Measurements from ENCODE around the gene LPP.

Gene LPP

GRCh38 chr3:188274249-188274915 lies 120.4 kb downstream of the LPP start:
- H3K9me3 ChIP-seq (ENCODE audit: control insufficient read depth, insufficient read depth, low read depth, low read length) = no peaks in the 10 kb centered on the region
- peaks cover 28% of the 10 kb centered on the region for H3K4me1 ChIP-seq (ENCODE audit: control insufficient read depth, insufficient read depth, low read length)
- no peaks in the 10 kb centered on the region for H3K27me3 ChIP-seq (ENCODE audit: control insufficient read depth, insufficient read depth, low read length)
- H3K27ac ChIP-seq (ENCODE audit: low read depth, low read length) = no peak overlapping the region
- H3K4me3 ChIP-seq (ENCODE audit: low read depth, low read length) = no peak overlapping the region
- no peaks in the 10 kb centered on the region for H3K36me3 ChIP-seq (ENCODE audit: control insufficient read depth, insufficient read depth, low read length)
- H3K9ac ChIP-seq (ENCODE audit: low read length) = no peak overlapping the region

- no peak overlapping the region for H3K27ac ChIP-seq (ENCODE audit: low read depth, low read length)
- no peaks in the 10 kb centered on the region for H3K9me3 ChIP-seq (ENCODE audit: control insufficient read depth, insufficient read depth, low read depth, low read length)
- peaks cover 19% of the 10 kb centered on the region for H3K4me1 ChIP-seq (ENCODE audit: control insufficient read depth, insufficient read depth, low read length)
- no peaks in the 10 kb centered on the region for H3K36me3 ChIP-seq (ENCODE audit: control insufficient read depth, insufficient read depth, low read length)
- H3K4me3 ChIP-seq (ENCODE audit: low read depth, low read length) = no peak overlapping the region
- no peak overlapping the region for H3K9ac ChIP-seq (ENCODE audit: low read length)
- no peaks in the 10 kb centered on the region for H3K27me3 ChIP-seq (ENCODE audit: control insufficient read depth, insufficient read depth, low read length)
Observed at GRCh38 chr3:188276375-188276774, 122.4 kb downstream of the LPP start.

DNA sequence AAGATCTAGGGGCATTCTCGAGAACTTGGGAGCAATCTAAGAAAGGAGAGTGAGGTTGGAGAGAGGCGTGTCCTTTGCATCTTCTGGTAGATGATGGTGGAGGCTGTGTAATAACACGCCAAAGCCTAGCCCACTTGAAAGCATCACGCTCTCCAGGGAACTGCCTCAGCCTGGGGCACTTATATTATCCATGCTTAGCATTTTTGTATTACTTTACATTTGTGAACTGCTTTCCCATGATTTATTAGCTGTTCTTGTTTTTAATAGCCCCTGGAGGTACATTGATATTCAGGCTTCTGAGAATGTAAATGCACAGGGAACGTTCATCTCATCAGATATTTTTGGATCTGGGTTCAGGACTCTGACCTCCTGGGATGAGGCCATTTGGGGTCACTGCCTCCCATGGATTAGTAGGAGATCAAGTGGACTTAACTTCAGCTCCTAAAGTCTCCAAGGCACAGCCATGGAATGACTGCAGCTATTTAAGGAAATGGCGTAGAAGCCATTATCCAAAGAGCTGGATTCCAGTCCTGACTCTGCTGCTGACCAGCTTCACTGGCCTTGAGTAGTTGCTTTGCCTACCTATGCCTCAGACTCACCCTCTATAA lies 124.9 kb downstream of the LPP start:
- Histone ChIP-seq H3K27me3 (ENCODE audit: control insufficient read depth, insufficient read depth, low read length) (no peaks in the 10 kb centered on the region), H3K9me3 (ENCODE audit: control insufficient read depth, insufficient read depth, low read depth, low read length) (no peaks in the 10 kb centered on the region), H3K4me1 (ENCODE audit: control insufficient read depth, insufficient read depth, low read length) (peaks cover 21% of the 10 kb centered on the region), H3K27ac (ENCODE audit: low read depth, low read length) (no peak overlapping the region), H3K9ac (ENCODE audit: low read length) (no peak overlapping the region), H3K4me3 (ENCODE audit: low read depth, low read length) (no peak overlapping the region), H3K36me3 (ENCODE audit: control insufficient read depth, insufficient read depth, low read length) (no peaks in the 10 kb centered on the region)

- no peaks in the 10 kb centered on the region for H3K36me3 ChIP-seq (ENCODE audit: control insufficient read depth, insufficient read depth, low read length)
- no peak overlapping the region for H3K9ac ChIP-seq (ENCODE audit: low read length)
- no peaks in the 10 kb centered on the region for H3K27me3 ChIP-seq (ENCODE audit: control insufficient read depth, insufficient read depth, low read length)
- H3K27ac ChIP-seq (ENCODE audit: low read depth, low read length) = no peak overlapping the region
- H3K4me3 ChIP-seq (ENCODE audit: low read depth, low read length) = no peak overlapping the region
- no peaks in the 10 kb centered on the region for H3K9me3 ChIP-seq (ENCODE audit: control insufficient read depth, insufficient read depth, low read depth, low read length)
- H3K4me1 ChIP-seq (ENCODE audit: control insufficient read depth, insufficient read depth, low read length) = peaks cover 26% of the 10 kb centered on the region
Observed at GRCh38 chr3:188279502-188280335, 125.8 kb downstream of the LPP start.

GRCh38 chr3:188280627-188281026 lies 126.7 kb downstream of the LPP start:
- Histone ChIP-seq H3K27me3 (ENCODE audit: control insufficient read depth, insufficient read depth, low read length) (no peaks in the 10 kb centered on the region), H3K9ac (ENCODE audit: low read length) (no peak overlapping the region), H3K4me1 (ENCODE audit: control insufficient read depth, insufficient read depth, low read length) (peaks cover 26% of the 10 kb centered on the region), H3K27ac (ENCODE audit: low read depth, low read length) (no peak overlapping the region), H3K36me3 (ENCODE audit: control insufficient read depth, insufficient read depth, low read length) (no peaks in the 10 kb centered on the region), H3K9me3 (ENCODE audit: control insufficient read depth, insufficient read depth, low read depth, low read length) (no peaks in the 10 kb centered on the region), H3K4me3 (ENCODE audit: low read depth, low read length) (no peak overlapping the region)

GRCh38 chr3:188282871-188283270 lies 128.9 kb downstream of the LPP start:
- Histone ChIP-seq H3K27me3 (ENCODE audit: control insufficient read depth, insufficient read depth, low read length) (no peaks in the 10 kb centered on the region), H3K4me1 (ENCODE audit: control insufficient read depth, insufficient read depth, low read length) (peaks cover 19% of the 10 kb centered on the region; the same call in 1 of the 2 replicates), H3K4me3 (ENCODE audit: low read depth, low read length) (no peak overlapping the region), H3K36me3 (ENCODE audit: control insufficient read depth, insufficient read depth, low read length) (no peaks in the 10 kb centered on the region), H3K9ac (ENCODE audit: low read length) (no peak overlapping the region), H3K9me3 (ENCODE audit: control insufficient read depth, insufficient read depth, low read depth, low read length) (no peaks in the 10 kb centered on the region), H3K27ac (ENCODE audit: low read depth, low read length) (no peak overlapping the region)

GRCh38 chr3:188283347-188283746 lies 129.4 kb downstream of the LPP start:
- H3K27me3 ChIP-seq (ENCODE audit: control insufficient read depth, insufficient read depth, low read length) = no peaks in the 10 kb centered on the region
- no peak overlapping the region for H3K9ac ChIP-seq (ENCODE audit: low read length)
- H3K4me1 ChIP-seq (ENCODE audit: control insufficient read depth, insufficient read depth, low read length) = peaks cover 19% of the 10 kb centered on the region; the same call in 1 of the 2 replicates
- no peaks in the 10 kb centered on the region for H3K36me3 ChIP-seq (ENCODE audit: control insufficient read depth, insufficient read depth, low read length)
- no peak overlapping the region for H3K4me3 ChIP-seq (ENCODE audit: low read depth, low read length)
- no peaks in the 10 kb centered on the region for H3K9me3 ChIP-seq (ENCODE audit: control insufficient read depth, insufficient read depth, low read depth, low read length)
- no peak overlapping the region for H3K27ac ChIP-seq (ENCODE audit: low read depth, low read length)

- H3K9me3 ChIP-seq (ENCODE audit: control insufficient read depth, insufficient read depth, low read depth, low read length) = no peaks in the 10 kb centered on the region
- no peak overlapping the region for H3K27ac ChIP-seq (ENCODE audit: low read depth, low read length)
- no peak overlapping the region for H3K9ac ChIP-seq (ENCODE audit: low read length)
- H3K4me1 ChIP-seq (ENCODE audit: control insufficient read depth, insufficient read depth, low read length) = peaks cover 15% of the 10 kb centered on the region; the same call in 1 of the 2 replicates
- H3K27me3 ChIP-seq (ENCODE audit: control insufficient read depth, insufficient read depth, low read length) = no peaks in the 10 kb centered on the region
- H3K36me3 ChIP-seq (ENCODE audit: control insufficient read depth, insufficient read depth, low read length) = no peaks in the 10 kb centered on the region
- H3K4me3 ChIP-seq (ENCODE audit: low read depth, low read length) = no peak overlapping the region
Observed at GRCh38 chr3:188284455-188285212, 130.7 kb downstream of the LPP start.

DNA sequence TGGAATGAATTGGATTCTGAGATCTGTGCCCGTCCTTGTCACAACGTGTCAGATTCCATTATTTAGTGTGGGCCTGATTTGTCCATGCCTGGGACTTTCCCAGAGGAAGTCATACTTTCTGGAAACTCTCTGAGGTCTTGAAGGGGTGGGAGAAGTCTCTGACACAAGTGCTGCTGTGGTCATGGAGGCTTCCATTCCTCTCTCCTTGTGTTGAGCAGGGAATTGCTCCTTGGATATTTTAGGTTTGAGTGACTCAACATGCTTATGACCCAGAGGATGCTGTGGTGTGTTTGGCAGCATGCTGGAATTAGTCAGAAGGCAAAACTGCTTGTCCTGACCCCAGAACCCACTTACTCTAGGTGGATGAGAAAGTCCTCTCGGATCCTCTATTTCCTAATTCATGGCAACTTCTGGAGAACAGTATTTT lies 132.1 kb downstream of the LPP start:
- Histone ChIP-seq H3K27ac (ENCODE audit: low read depth, low read length) (no peak overlapping the region), H3K9ac (ENCODE audit: low read length) (no peak overlapping the region), H3K4me1 (ENCODE audit: control insufficient read depth, insufficient read depth, low read length) (peaks cover 14% of the 10 kb centered on the region)

GRCh38 chr3:188287339-188287738 lies 133.4 kb downstream of the LPP start:
- Histone ChIP-seq H3K27me3 (ENCODE audit: control insufficient read depth, insufficient read depth, low read length) (no peaks in the 10 kb centered on the region), H3K36me3 (ENCODE audit: control insufficient read depth, insufficient read depth, low read length) (peaks cover 4% of the 10 kb centered on the region; the same call in 1 of the 2 replicates), H3K4me1 (ENCODE audit: control insufficient read depth, insufficient read depth, low read length) (peaks cover 14% of the 10 kb centered on the region), H3K9ac (ENCODE audit: low read length) (no peak overlapping the region), H3K4me3 (ENCODE audit: low read depth, low read length) (no peak overlapping the region), H3K9me3 (ENCODE audit: control insufficient read depth, insufficient read depth, low read depth, low read length) (no peaks in the 10 kb centered on the region), H3K27ac (ENCODE audit: low read depth, low read length) (no peak overlapping the region)

More for the DNA sequence above, 132.1 kb downstream of the LPP start:
- Histone ChIP-seq H3K9me3 (ENCODE audit: control insufficient read depth, insufficient read depth, low read depth, low read length) (no peaks in the 10 kb centered on the region), H3K4me3 (ENCODE audit: low read depth, low read length) (no peak overlapping the region), H3K36me3 (ENCODE audit: control insufficient read depth, insufficient read depth, low read length) (peaks cover 4% of the 10 kb centered on the region; the same call in 1 of the 2 replicates), H3K27me3 (ENCODE audit: control insufficient read depth, insufficient read depth, low read length) (no peaks in the 10 kb centered on the region)
